Astrocyte of the cerebellum (primary cell): ENCODE measurements around the gene CFAP61.

ENCODE experiments used
- DNase-seq: peaks from one replicate; pipeline ENCODE4 v3.0.0-alpha.2; 2011; ENCODE audit warnings: low read depth
- H3K4me3 ChIP-seq: 2 replicates; pipeline ENCODE4 v1.5.1; 2011; ENCODE audit warnings: mild to moderate bottlenecking, low read depth, low read length, moderate library complexity
- in situ Hi-C: cut with HindIII; loops from 2 replicates; pipeline ENCODE4 v1.10.0; 2017; ENCODE audit warnings: low sequenced_read_pairs
- TF ChIP-seq, protein P1 (sequence below): IDR thresholded peaks from 2 replicates; pipeline ENCODE4 v1.5.1; 2012; ENCODE audit warnings: low read length, low read depth, moderate library complexity, mild to moderate bottlenecking; ENCODE audit errors: missing control alignments

Gene CFAP61

DNA sequence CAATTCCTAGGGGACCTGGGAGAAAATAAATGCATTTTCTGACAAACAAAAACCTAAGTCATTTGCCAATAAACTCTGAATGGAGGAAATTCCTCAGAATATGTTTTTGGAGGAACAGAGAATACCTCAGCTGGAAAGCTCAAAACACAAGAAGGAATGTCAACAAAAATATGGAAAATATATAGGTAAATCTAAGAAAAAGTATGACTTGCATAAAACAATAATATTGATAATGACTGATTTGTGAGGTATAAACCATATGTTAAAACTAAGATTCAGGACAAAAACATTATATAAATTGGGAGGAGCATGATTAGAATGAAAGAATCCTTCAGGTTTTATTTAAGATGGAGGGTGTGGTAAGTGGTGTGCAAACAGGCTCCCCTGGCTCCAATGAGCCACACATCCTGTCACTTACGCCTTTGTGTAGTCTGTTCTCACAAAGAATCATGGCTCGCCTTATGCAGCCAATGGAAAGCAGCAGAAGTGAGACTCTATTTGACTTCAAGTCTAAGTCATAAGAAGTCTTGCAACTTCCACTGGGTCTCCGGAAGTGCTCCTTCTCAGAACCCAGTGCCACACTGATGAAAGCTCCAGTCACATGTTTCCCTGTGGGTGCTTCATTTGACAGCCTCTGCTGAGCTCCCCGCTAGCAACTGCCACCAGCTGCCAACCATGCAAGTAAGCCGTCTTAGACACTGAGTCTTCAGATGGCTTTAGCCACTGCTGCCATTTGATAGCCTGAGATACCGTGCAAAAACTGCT is 8.1 kb downstream of the CFAP61 start:
- H3K4me3 ChIP-seq, result no peak overlapping the region
- in situ Hi-C loops, result no loop called here
- TF ChIP-seq, protein P1, sequence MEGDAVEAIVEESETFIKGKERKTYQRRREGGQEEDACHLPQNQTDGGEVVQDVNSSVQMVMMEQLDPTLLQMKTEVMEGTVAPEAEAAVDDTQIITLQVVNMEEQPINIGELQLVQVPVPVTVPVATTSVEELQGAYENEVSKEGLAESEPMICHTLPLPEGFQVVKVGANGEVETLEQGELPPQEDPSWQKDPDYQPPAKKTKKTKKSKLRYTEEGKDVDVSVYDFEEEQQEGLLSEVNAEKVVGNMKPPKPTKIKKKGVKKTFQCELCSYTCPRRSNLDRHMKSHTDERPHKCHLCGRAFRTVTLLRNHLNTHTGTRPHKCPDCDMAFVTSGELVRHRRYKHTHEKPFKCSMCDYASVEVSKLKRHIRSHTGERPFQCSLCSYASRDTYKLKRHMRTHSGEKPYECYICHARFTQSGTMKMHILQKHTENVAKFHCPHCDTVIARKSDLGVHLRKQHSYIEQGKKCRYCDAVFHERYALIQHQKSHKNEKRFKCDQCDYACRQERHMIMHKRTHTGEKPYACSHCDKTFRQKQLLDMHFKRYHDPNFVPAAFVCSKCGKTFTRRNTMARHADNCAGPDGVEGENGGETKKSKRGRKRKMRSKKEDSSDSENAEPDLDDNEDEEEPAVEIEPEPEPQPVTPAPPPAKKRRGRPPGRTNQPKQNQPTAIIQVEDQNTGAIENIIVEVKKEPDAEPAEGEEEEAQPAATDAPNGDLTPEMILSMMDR, result no peak
- no peak for DNase-seq

DNA sequence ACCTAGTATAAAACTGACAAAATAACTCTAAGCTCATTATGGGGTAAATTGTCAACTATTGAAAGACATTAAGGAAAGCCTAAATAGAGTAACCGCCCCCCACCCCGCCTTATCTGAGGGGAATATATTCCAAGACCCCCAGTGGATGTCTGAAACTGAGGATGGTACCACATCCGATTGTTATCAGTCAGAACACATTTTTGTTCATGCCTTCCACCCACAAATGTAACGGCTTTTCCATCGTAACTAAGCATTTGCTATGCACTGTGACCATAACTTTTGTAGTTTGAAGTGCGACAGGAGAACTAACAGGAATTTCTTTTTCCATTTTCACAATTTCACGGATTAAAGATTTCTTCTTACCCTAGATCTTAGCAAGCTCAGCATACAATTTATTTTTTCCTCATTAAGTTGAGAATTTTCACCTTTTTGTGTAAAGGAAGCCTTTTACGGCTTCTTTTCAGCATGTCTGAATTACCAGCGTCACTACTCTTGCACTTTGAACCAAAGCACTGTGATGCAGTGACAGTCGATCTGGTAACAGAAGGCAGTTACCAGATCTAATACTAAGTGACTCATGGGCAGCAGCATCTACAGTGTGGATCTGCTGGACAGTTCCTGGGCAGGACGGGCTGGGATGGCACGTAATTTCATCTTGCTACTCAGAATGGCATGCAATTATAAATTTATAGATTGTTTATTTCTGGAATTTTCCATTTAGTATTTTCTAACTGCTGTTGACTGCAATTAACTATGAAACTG is 11.8 kb downstream of the CFAP61 start:
- in situ Hi-C loops, result no loop called here
- DNase-seq, result no peak
- no peak overlapping the region for H3K4me3 ChIP-seq
- TF ChIP-seq, protein P1, result no peak

DNA sequence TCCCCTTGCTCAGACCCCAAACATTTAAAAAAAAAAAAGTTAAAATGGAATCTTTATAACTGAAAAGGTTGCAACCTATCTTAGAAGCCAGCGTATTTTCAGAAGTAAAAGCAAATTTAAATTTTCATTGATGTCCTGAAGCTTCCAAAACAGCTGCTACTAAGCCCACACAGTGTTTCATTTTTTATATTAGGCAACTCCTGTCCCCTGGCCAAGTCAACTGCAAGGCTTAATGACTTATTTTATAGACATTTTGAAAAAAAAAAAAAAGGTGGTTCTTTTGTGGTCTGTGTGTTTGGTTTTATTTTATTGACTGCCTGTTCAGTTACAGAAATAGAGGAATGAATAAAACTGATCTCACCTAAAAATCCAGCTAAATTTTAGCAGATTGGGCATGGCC is 13.0 kb downstream of the CFAP61 start:
- no peak for DNase-seq
- TF ChIP-seq, protein P1, result no peak
- no peak overlapping the region for H3K4me3 ChIP-seq
- in situ Hi-C loops, result no loop called here

DNA sequence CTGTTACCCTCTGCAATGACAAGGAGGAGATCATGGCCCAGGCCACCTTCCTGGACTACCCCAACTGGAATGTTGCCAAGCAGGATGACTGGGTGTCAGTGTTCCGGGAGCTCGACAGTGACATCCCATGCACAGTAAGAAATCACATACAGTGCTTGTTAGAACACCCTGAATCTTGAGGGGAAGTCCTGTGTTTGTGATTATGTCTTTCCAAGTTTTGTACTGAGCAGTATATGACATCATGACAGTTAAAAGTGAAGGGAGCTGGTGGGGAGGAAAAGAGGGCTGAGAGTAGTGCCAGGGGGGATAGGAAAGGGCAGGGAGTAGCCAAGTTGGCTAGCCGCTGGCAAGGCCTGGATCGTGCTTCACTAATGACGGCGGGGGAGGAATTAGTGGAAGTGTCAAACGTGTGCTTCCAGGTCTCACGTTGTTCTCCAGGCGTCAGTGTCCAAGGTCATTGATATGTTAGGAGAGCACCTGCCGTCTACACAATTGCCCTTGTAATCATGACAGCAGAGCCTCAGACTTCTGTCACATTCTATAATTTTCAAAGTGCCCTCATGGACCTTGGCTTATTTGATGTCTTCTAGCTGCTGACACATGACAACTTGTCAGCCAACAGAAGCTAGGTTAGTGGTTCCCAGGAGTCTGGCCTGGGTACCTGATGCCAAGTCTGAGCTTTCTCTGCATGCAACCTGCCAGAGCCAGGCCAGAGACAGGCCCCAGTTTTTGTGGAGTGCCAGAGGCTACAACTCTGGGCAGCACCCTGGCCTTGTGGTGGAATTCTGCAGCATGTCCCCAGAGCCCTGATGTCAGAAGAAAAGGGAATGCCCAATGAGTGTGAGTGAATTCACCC is 18.8 kb downstream of the CFAP61 start:
- TF ChIP-seq, protein P1, result no peak
- H3K4me3 ChIP-seq, result no peak overlapping the region
- no peak for DNase-seq
- in situ Hi-C loops, result no loop called here

DNA sequence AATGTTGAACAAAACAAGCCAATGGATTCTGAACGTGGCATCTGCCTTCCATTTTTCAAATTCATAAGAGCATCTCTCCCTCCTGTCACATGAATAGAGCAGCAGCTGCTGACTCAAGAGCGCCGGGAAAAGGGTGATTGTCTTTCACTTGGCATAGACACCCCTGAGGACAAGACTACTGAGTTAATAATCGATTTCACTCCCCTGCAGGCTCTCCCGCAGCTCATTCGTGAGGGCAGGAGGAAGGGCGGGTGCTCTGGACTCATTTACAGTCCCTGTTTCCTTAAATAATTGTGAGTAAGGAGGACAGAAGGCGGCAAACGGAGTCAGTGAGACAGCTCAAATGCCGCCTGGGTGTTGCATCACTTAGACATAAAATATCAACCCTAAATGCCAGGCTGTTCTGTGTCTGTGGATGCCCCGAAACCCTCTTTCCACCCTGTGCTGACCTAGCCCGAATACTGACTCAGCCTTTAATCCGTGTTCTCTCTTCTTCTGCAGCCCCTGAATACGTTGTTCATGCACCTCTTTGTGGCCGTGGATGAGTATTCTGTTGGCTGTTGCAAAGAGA is 21.6 kb downstream of the CFAP61 start:
- no peak overlapping the region for H3K4me3 ChIP-seq
- TF ChIP-seq, protein P1, result no peak
- DNase-seq, result no peak
- in situ Hi-C loops, result no loop called here

DNA sequence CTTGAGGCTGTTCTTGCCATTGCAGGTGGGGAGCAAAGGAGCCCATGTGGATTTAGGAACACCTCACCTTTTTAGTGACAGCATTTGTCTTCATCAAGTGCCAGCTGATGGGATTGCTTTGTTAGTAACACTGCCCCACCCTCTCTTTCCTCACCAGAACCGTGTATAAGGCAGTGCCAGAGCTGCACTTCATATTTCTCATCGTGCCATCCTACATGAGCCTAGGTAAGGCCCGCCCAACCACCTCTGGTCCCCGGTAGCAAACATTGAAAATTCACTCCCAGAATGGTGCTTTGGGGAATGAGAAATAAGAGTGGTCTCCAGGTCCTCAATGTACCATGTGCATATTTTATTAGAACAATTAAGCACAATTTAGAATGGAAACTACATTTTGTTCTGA is 22.7 kb downstream of the CFAP61 start:
- H3K4me3 ChIP-seq, result no peak overlapping the region
- TF ChIP-seq, protein P1, result no peak
- in situ Hi-C loops, result loop anchor here (25.0 kb wide), 1 partner anchor 487 kb away; no protein-coding TSS in a partner anchor

More for the DNA sequence above, 22.7 kb downstream of the CFAP61 start:
- DNase-seq, result no peak
